CD4-positive, alpha-beta memory T cell (primary cell): ENCODE data around the gene THSD7B. TPM values are rescaled to one million over a fixed set of nuclear protein-coding genes. Genes with fewer than 3 reads are reported as not detected.

Experiments
- CTCF ChIA-PET: fragments of 350-600 bp; sonication (Branson Sonifier 250); formaldehyde crosslinking; loops from one replicate; lab custom pipeline; 2021; ENCODE audit warnings: inconsistent platforms; ENCODE audit not compliant: partially characterized antibody; lab: Charles Lee
- POLR2A ChIA-PET: fragments of 350-600 bp; sonication (Branson Sonifier 250); formaldehyde crosslinking; loops from one replicate; lab custom pipeline; 2021; ENCODE audit not compliant: partially characterized antibody; lab: Charles Lee
- DNase-seq, 5 donors: peaks; one replicate each; pipeline versions ENCODE4 v3.0.0 to v3.0.0-alpha.2; 2020 to 2022; ENCODE audit warnings: mixed read lengths in 1 of 5
- H3K27ac ChIP-seq: one replicate; pipeline ENCODE4 v1.7.0; 2013; ENCODE audit warnings: low read depth, low read length
- H3K27me3 ChIP-seq: 2 replicates; pipeline ENCODE4 v1.7.0; 2013; ENCODE audit warnings: mild to moderate bottlenecking, low read length, moderate library complexity; ENCODE audit not compliant: insufficient read depth
- H3K36me3 ChIP-seq: 2 replicates; pipeline ENCODE4 v1.7.0; 2013; ENCODE audit warnings: mild to moderate bottlenecking, low read length, moderate library complexity; ENCODE audit not compliant: insufficient read depth
- H3K4me1 ChIP-seq: 2 replicates; pipeline ENCODE4 v1.7.0; 2013; ENCODE audit warnings: mild to moderate bottlenecking, low read length, moderate library complexity; ENCODE audit not compliant: insufficient read depth
- H3K4me3 ChIP-seq, 2 donors: one replicate each; pipeline ENCODE4 v1.7.0; 2013; ENCODE audit warnings: low read length in 2 of 2, mild to moderate bottlenecking in 1 of 2
- H3K9me3 ChIP-seq, 2 donors: one replicate each; pipeline ENCODE4 v1.7.0; 2013; ENCODE audit warnings: low read length in 2 of 2, control low read depth in 1 of 2; ENCODE audit not compliant: control insufficient read depth in 1 of 2
- H3K27ac Mint-ChIP-seq, 7 donors: one replicate each; pipeline ENCODE4 v1.8.0; 2020 to 2021; ENCODE audit warnings: mixed read lengths in 7 of 7, mild to moderate bottlenecking in 6 of 7, inconsistent platforms in 3 of 7, moderate library complexity in 3 of 7
- H3K27me3 Mint-ChIP-seq, 2 donors: one replicate each; pipeline ENCODE4 v1.8.0; 2020 to 2021; ENCODE audit warnings: mixed read lengths in 2 of 2
- H3K36me3 Mint-ChIP-seq, 2 donors: one replicate each; pipeline ENCODE4 v1.8.0; 2020 to 2021; ENCODE audit warnings: mixed read lengths in 2 of 2, inconsistent platforms in 1 of 2, mild to moderate bottlenecking in 1 of 2
- H3K4me1 Mint-ChIP-seq, 4 donors: one replicate each; pipeline ENCODE4 v1.8.0; 2020 to 2021; ENCODE audit warnings: mixed read lengths in 4 of 4, mild to moderate bottlenecking in 1 of 4
- H3K4me3 Mint-ChIP-seq, 8 donors: one replicate each; pipeline ENCODE4 v1.8.0; 2020 to 2021; ENCODE audit warnings: mixed read lengths in 8 of 8, mild to moderate bottlenecking in 7 of 8, moderate library complexity in 6 of 8, inconsistent platforms in 3 of 8
- H3K9me3 Mint-ChIP-seq, 8 donors: one replicate each; pipeline ENCODE4 v1.8.0; 2020 to 2021; ENCODE audit warnings: mixed read lengths in 8 of 8, mild to moderate bottlenecking in 5 of 8, inconsistent platforms in 3 of 8, moderate library complexity in 1 of 8
- intact Hi-C: fragments of 100-400 bp; cut with micrococcal nuclease; formaldehyde crosslinking; loops from one replicate; pipeline ENCODE4 v1.15.1; 2023
- polyA plus RNA-seq, 2 donors: library from polyadenylated mRNA; unstranded; fragments of 300-500 nt; fragmentation: Illumina TruSeq; gene quantifications; one replicate each; pipeline ENCODE4 v1.2.3, GENCODE V29; 2021
- total RNA-seq, 2 experiments: library from RNA; stranded (reverse); gene quantifications; one replicate each; pipeline ENCODE4 v1.2.3, GENCODE V29; 2021

Gene THSD7B
- total and polyA plus RNA-seq, 4 experiments from 2014 or later: not detected

DNA sequence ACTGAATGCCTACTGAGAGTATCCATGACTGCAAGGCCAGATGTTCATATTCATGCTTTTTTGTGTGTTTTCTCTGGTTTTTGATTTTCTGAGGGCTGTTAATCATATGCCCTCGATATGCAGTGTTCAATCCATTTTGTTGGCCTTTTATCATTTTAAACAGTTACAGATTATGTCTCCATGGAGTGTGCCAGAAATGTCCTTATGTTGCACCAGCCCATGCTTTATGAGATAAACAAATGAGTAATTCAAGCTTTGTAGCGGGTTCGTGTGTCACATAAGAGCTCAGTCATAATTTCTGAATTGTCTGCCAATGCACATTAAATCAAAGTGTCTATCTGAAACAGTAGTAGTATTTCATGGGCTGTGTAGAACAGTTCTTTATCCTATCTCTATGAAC is 583.0 kb downstream of the THSD7B start:
- Histone ChIP-seq H3K27me3 (no peaks in the 10 kb centered on the region), H3K27ac (no peak overlapping the region), H3K36me3 (no peaks in the 10 kb centered on the region), H3K4me3 (no peak overlapping the region), H3K4me1 (no peaks in the 10 kb centered on the region), H3K9me3 (no peaks in the 10 kb centered on the region)
- ChIA-PET CTCF (no interaction called here), POLR2A (no interaction called here)
- DNase-seq: no peak
- H3K9me3 Mint-ChIP-seq: peaks cover 0 to 6% (median 0%) of the 10 kb centered on the region in 8 donors
- no peak overlapping the region for H3K27ac Mint-ChIP-seq
- no peak overlapping the region for H3K4me3 Mint-ChIP-seq
- no peaks in the 10 kb centered on the region for H3K27me3 Mint-ChIP-seq
- H3K36me3 Mint-ChIP-seq: no peaks in the 10 kb centered on the region
- H3K4me1 Mint-ChIP-seq: no peaks in the 10 kb centered on the region
- intact Hi-C loops: no loop called here

DNA sequence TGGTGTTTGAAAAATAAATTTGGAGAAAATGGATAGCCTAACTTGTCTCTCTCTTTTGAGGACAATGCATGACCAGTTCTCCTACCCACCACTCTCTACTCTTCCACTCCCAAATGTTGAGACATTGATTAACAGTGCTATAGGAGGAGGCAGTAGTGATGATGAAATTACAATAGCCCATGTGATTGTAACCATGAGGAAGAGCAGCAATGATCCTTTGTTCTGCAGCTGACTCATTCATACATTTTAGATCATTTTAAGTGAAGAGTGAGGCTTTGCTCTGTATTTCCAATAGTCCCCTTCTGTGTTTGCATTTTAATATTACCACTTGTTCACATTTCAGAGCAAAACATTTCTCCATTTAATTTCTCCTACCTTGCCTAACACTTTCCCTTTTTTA is 592.3 kb downstream of the THSD7B start:
- no peak overlapping the region for H3K27ac ChIP-seq
- H3K4me3 Mint-ChIP-seq: no peak overlapping the region
- no peaks in the 10 kb centered on the region for H3K27me3 ChIP-seq
- POLR2A ChIA-PET: no interaction called here
- H3K27me3 Mint-ChIP-seq: no peaks in the 10 kb centered on the region
- H3K4me1 ChIP-seq: no peaks in the 10 kb centered on the region
- DNase-seq: no peak
- CTCF ChIA-PET: no interaction called here
- no peak overlapping the region for H3K27ac Mint-ChIP-seq
- peaks cover 3 to 22% (median 12%) of the 10 kb centered on the region in 8 donors for H3K9me3 Mint-ChIP-seq
- no peaks in the 10 kb centered on the region for H3K36me3 ChIP-seq
- H3K4me3 ChIP-seq: no peak overlapping the region
- intact Hi-C loops: no loop called here
- H3K4me1 Mint-ChIP-seq: no peaks in the 10 kb centered on the region
- no peaks in the 10 kb centered on the region for H3K9me3 ChIP-seq
- no peaks in the 10 kb centered on the region for H3K36me3 Mint-ChIP-seq

DNA sequence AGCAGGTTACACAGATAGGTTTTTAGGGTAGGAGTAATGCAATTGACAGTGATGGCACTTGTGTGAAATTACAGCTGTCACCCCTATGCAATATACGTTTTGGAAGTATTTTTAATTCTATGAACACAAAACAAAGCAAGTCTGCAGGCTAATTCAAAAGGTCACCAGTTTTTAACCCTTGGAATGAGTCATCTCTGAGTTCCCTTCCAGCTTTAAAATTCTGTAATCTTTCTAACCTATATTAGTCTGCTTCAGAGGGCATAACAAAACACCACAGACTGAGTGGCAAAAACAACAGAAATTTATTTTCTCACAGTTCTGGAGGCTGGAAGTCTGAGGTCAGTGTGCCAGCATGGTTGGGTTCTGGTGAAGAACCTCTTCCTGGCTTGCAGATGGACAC is 602.0 kb downstream of the THSD7B start:
- POLR2A ChIA-PET: no interaction called here
- no peak overlapping the region for H3K4me3 Mint-ChIP-seq
- H3K4me1 Mint-ChIP-seq: no peaks in the 10 kb centered on the region

GRCh38 chr2:137369106-137369505 is 603.8 kb downstream of the THSD7B start:
- Mint-ChIP-seq H3K36me3 (no peaks in the 10 kb centered on the region), H3K9me3 (peaks cover 0 to 7% (median 5%) of the 10 kb centered on the region in 8 donors), H3K4me1 (no peaks in the 10 kb centered on the region), H3K4me3 (no peak overlapping the region), H3K27ac (no peak overlapping the region), H3K27me3 (no peaks in the 10 kb centered on the region)
- intact Hi-C loops: no loop called here
- Histone ChIP-seq H3K4me1 (no peaks in the 10 kb centered on the region), H3K4me3 (no peak overlapping the region), H3K9me3 (no peaks in the 10 kb centered on the region), H3K27me3 (no peaks in the 10 kb centered on the region), H3K27ac (no peak overlapping the region), H3K36me3 (no peaks in the 10 kb centered on the region)
- CTCF ChIA-PET: no interaction called here
- POLR2A ChIA-PET: no interaction called here
- no peak for DNase-seq

More for the DNA sequence above, 602.0 kb downstream of the THSD7B start:
- H3K27me3 Mint-ChIP-seq: no peaks in the 10 kb centered on the region
- Histone ChIP-seq H3K4me1 (no peaks in the 10 kb centered on the region), H3K4me3 (no peak overlapping the region), H3K9me3 (no peaks in the 10 kb centered on the region), H3K36me3 (no peaks in the 10 kb centered on the region), H3K27ac (no peak overlapping the region), H3K27me3 (no peaks in the 10 kb centered on the region)
- CTCF ChIA-PET: no interaction called here
- no peak for DNase-seq
- intact Hi-C loops: no loop called here
- no peaks in the 10 kb centered on the region for H3K36me3 Mint-ChIP-seq
- H3K27ac Mint-ChIP-seq: no peak overlapping the region
- peaks cover 0 to 16% (median 11%) of the 10 kb centered on the region in 8 donors for H3K9me3 Mint-ChIP-seq

GRCh38 chr2:137379186-137379585 is 613.8 kb downstream of the THSD7B start:
- no peaks in the 10 kb centered on the region for H3K27me3 Mint-ChIP-seq
- no peak overlapping the region for H3K27ac ChIP-seq
- H3K27me3 ChIP-seq: no peaks in the 10 kb centered on the region
- ChIA-PET CTCF (no interaction called here), POLR2A (no interaction called here)
- H3K4me3 ChIP-seq: no peak overlapping the region
- H3K36me3 Mint-ChIP-seq: no peaks in the 10 kb centered on the region
- no peaks in the 10 kb centered on the region for H3K36me3 ChIP-seq
- H3K4me1 ChIP-seq: no peaks in the 10 kb centered on the region
- no peak overlapping the region for H3K4me3 Mint-ChIP-seq
- H3K27ac Mint-ChIP-seq: no peak overlapping the region
- peaks cover 0 to under 1% of the 10 kb centered on the region in 2 donors for H3K9me3 ChIP-seq
- no peaks in the 10 kb centered on the region for H3K4me1 Mint-ChIP-seq
- H3K9me3 Mint-ChIP-seq: peaks cover 0 to 22% (median 8%) of the 10 kb centered on the region in 8 donors
- intact Hi-C loops: no loop called here
- no peak for DNase-seq

DNA sequence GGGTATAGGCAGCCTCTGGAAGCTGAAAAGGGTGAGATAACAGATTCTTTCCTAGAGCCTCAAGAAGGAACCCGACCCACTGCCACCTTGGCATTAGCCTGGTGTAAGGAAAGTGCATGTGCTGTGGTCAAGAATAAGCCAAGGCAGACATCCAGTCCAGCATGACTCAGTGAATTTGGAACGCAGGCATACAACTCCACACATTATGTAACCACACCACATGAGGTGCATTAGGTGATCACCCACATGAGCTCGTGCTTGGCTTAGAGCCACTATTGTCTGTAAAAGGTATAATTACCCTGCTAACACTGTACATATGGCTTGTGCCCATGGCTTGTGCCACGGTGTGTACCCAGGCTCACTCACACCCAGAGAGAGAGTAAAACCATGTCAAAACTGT is 615.3 kb downstream of the THSD7B start:
- no peak overlapping the region for H3K27ac Mint-ChIP-seq
- H3K27me3 Mint-ChIP-seq: no peaks in the 10 kb centered on the region
- POLR2A ChIA-PET: no interaction called here
- no peaks in the 10 kb centered on the region for H3K36me3 ChIP-seq
- H3K4me3 Mint-ChIP-seq: no peak overlapping the region
- no peak overlapping the region for H3K4me3 ChIP-seq
- H3K4me1 ChIP-seq: no peaks in the 10 kb centered on the region
- no peak overlapping the region for H3K27ac ChIP-seq
- H3K4me1 Mint-ChIP-seq: no peaks in the 10 kb centered on the region
- DNase-seq: no peak
- no peaks in the 10 kb centered on the region for H3K36me3 Mint-ChIP-seq
- H3K9me3 Mint-ChIP-seq: peaks cover 0 to 24% (median 11%) of the 10 kb centered on the region in 8 donors
- no peaks in the 10 kb centered on the region for H3K27me3 ChIP-seq
- H3K9me3 ChIP-seq: peaks cover 0 to 6% of the 10 kb centered on the region in 2 donors
- CTCF ChIA-PET: no interaction called here
- intact Hi-C loops: no loop called here

GRCh38 chr2:137381731-137382130 is 616.4 kb downstream of the THSD7B start:
- H3K27ac Mint-ChIP-seq: no peak overlapping the region
- POLR2A ChIA-PET: no interaction called here
- intact Hi-C loops: no loop called here
- H3K27me3 ChIP-seq: no peaks in the 10 kb centered on the region
- CTCF ChIA-PET: no interaction called here
- no peaks in the 10 kb centered on the region for H3K36me3 Mint-ChIP-seq
- H3K9me3 Mint-ChIP-seq: peaks cover 0 to 24% (median 11%) of the 10 kb centered on the region in 8 donors
- no peaks in the 10 kb centered on the region for H3K4me1 ChIP-seq
- H3K9me3 ChIP-seq: peaks cover 0 to 6% of the 10 kb centered on the region in 2 donors
- H3K27me3 Mint-ChIP-seq: no peaks in the 10 kb centered on the region
- no peak overlapping the region for H3K4me3 Mint-ChIP-seq
- no peak overlapping the region for H3K27ac ChIP-seq
- no peaks in the 10 kb centered on the region for H3K4me1 Mint-ChIP-seq
- H3K36me3 ChIP-seq: no peaks in the 10 kb centered on the region
- no peak for DNase-seq
- H3K4me3 ChIP-seq: no peak overlapping the region

GRCh38 chr2:137383391-137383790 is 618.0 kb downstream of the THSD7B start:
- H3K27ac Mint-ChIP-seq: no peak overlapping the region
- ChIA-PET CTCF (no interaction called here), POLR2A (no interaction called here)
- H3K4me1 ChIP-seq: no peaks in the 10 kb centered on the region
- no peaks in the 10 kb centered on the region for H3K36me3 ChIP-seq
- no peaks in the 10 kb centered on the region for H3K27me3 Mint-ChIP-seq
- H3K27me3 ChIP-seq: no peaks in the 10 kb centered on the region
- H3K27ac ChIP-seq: no peak overlapping the region
- H3K36me3 Mint-ChIP-seq: no peaks in the 10 kb centered on the region
- H3K4me3 Mint-ChIP-seq: no peak overlapping the region
- H3K4me1 Mint-ChIP-seq: no peaks in the 10 kb centered on the region
- H3K9me3 Mint-ChIP-seq: peaks cover 0 to 24% (median 11%) of the 10 kb centered on the region in 8 donors
- no peak for DNase-seq
- no peak overlapping the region for H3K4me3 ChIP-seq
- intact Hi-C loops: no loop called here
- H3K9me3 ChIP-seq: peaks cover 0 to 6% of the 10 kb centered on the region in 2 donors
